Measurements from ENCODE around the gene PNLDC1.

DNA sequence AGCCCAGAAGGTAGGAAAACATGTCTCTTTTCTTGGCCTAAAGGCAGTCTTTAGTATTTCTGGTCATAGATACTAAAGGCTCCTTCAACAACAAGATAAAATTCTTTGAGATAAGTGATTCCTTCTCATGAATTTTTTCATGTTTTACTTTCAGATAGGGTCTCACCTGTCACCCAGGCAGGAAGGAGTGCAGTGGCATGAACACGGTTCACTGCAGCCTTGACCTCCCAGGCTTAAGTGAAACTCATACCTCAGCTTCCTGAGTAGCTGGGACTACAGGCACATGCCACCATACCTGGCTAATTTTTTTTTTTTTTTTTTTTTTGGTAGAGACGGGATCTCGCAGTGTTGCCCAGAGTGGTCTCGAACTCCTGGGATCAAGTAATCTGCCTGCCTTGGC, 9.1 kb downstream of the PNLDC1 start:
- TF ChIP-seq SP1 (IDR thresholded peaks at IDR 0.05) (no peak), FOXK2 (IDR thresholded peaks at IDR 0.05) (no peak), TARDBP (IDR thresholded peaks at IDR 0.05) (no peak), SUZ12 (IDR thresholded peaks at IDR 0.05) (no peak), PKNOX1 (IDR thresholded peaks at IDR 0.05) (no peak), CTBP1 (IDR thresholded peaks at IDR 0.05; ENCODE audit: borderline replicate concordance) (no peak), NFRKB (IDR thresholded peaks at IDR 0.05) (no peak), ZNF384 (IDR thresholded peaks at IDR 0.05) (no peak)
